Sigmoid colon (tissue), 4 donors: ENCODE results near the gene PHF23.

ENCODE experiments used
- EP300 ChIP-seq, 4 donors: sonication (generic); formaldehyde crosslinking; IDR thresholded peaks; one replicate each; pipeline ENCODE4 v1.6.1; 2017; ENCODE audit warnings: antibody characterized with exemption in 4 of 4
- POLR2A ChIP-seq, 2 donors: fragments of 450-650 bp; IDR thresholded peaks; one replicate each; pipeline ENCODE4 v1.6.1; 2016; ENCODE audit warnings: antibody characterized with exemption in 2 of 2, mild to moderate bottlenecking in 2 of 2, moderate library complexity in 2 of 2
- POLR2AphosphoS5 ChIP-seq, 4 donors: sonication (generic); formaldehyde crosslinking; IDR thresholded peaks; one replicate each; pipeline ENCODE4 v1.6.1; 2017; ENCODE audit warnings: antibody characterized with exemption in 4 of 4
- TF ChIP-seq, protein P1 (sequence below), 4 experiments: fragments of 450-650 bp in 3 of 4; fragments of 200-600 bp in 1 of 4; IDR thresholded peaks; one replicate each; pipeline ENCODE4 v1.5.1; 2016 to 2019; ENCODE audit warnings: antibody characterized with exemption in 4 of 4, mild to moderate bottlenecking in 3 of 4, moderate library complexity in 2 of 4

DNA sequence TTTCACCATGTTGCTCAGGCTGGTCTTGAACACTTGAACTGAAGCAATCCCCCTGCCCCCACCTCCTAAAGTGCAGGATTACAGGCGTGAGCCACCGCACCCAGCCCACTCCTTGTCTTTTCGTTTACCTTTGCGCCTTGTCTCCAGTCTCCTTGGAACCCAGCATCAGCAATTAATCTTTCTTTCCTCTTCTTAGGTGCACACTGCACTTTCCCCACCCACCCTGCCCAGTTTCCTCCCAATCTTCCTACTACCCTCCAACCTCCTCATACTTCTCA, 24.5 kb upstream of the PHF23 start:
- TF ChIP-seq, protein P1, sequence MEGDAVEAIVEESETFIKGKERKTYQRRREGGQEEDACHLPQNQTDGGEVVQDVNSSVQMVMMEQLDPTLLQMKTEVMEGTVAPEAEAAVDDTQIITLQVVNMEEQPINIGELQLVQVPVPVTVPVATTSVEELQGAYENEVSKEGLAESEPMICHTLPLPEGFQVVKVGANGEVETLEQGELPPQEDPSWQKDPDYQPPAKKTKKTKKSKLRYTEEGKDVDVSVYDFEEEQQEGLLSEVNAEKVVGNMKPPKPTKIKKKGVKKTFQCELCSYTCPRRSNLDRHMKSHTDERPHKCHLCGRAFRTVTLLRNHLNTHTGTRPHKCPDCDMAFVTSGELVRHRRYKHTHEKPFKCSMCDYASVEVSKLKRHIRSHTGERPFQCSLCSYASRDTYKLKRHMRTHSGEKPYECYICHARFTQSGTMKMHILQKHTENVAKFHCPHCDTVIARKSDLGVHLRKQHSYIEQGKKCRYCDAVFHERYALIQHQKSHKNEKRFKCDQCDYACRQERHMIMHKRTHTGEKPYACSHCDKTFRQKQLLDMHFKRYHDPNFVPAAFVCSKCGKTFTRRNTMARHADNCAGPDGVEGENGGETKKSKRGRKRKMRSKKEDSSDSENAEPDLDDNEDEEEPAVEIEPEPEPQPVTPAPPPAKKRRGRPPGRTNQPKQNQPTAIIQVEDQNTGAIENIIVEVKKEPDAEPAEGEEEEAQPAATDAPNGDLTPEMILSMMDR (IDR thresholded peaks at IDR 0.05) = no peak
- TF ChIP-seq POLR2AphosphoS5 (IDR thresholded peaks at IDR 0.05) (no peak), POLR2A (IDR thresholded peaks at IDR 0.05) (no peak), EP300 (IDR thresholded peaks at IDR 0.05) (no peak)
